DOHH2 (cell line): ENCODE data around the gene LSM6.

Experiments used
- EZH2phosphoT487 ChIP-seq: fragments of 200-600 bp; sonication (generic); IDR thresholded peaks from 2 replicates; pipeline ENCODE4 v1.6.1; 2017; ENCODE audit warnings: borderline replicate concordance, mild to moderate bottlenecking, antibody characterized with exemption, low read length, moderate library complexity, mixed read lengths
- TF ChIP-seq, protein P1 (sequence below): fragments of 200-600 bp; sonication (generic); IDR thresholded peaks from one replicate; pipeline ENCODE4 v1.5.1; 2014; ENCODE audit warnings: antibody characterized with exemption, mild to moderate bottlenecking, low read depth, low read length; ENCODE audit not compliant: poor library complexity, severe bottlenecking

DNA sequence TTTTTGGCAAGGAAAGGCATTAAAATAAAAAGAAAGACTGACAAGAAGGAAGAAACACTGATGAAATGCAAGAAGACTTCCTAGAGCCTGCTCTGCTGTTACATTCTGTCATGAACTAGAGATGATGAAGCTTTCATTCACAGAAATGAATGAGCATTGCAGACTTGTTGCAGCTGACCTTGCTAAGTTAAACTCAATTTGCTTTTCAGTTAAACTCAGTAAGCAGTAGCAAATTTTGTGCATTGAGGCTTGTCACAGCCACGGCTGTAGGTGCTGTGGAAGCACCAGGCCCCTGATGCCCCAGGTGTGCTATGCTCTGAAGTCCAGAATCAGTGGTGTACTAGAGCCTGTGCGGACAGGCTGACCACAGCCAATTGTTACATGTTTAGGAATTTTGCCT, 39.6 kb upstream of the LSM6 start:
- TF ChIP-seq, protein P1, sequence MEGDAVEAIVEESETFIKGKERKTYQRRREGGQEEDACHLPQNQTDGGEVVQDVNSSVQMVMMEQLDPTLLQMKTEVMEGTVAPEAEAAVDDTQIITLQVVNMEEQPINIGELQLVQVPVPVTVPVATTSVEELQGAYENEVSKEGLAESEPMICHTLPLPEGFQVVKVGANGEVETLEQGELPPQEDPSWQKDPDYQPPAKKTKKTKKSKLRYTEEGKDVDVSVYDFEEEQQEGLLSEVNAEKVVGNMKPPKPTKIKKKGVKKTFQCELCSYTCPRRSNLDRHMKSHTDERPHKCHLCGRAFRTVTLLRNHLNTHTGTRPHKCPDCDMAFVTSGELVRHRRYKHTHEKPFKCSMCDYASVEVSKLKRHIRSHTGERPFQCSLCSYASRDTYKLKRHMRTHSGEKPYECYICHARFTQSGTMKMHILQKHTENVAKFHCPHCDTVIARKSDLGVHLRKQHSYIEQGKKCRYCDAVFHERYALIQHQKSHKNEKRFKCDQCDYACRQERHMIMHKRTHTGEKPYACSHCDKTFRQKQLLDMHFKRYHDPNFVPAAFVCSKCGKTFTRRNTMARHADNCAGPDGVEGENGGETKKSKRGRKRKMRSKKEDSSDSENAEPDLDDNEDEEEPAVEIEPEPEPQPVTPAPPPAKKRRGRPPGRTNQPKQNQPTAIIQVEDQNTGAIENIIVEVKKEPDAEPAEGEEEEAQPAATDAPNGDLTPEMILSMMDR: no peak
- no peak for TF ChIP-seq EZH2phosphoT487
